Ectodermal cell (in vitro differentiated cells): ENCODE data around the gene GSTM2.
"Not testable (repeated sequence)": the region's sequence is repeated elsewhere in the genome, so short reads cannot be mapped to it uniquely, and the experiment has no call there.

Source experiments
- H3K27ac ChIP-seq: 2 replicates; pipeline ENCODE4 v1.7.0; 2013; ENCODE audit warnings: mild to moderate bottlenecking, low read depth, low read length; ENCODE audit not compliant: insufficient read depth, poor library complexity, severe bottlenecking
- H3K27me3 ChIP-seq: 2 replicates; pipeline ENCODE4 v1.7.0; 2013; ENCODE audit warnings: mild to moderate bottlenecking, low read length; ENCODE audit not compliant: insufficient read depth, control insufficient read depth, poor library complexity, severe bottlenecking
- H3K36me3 ChIP-seq: one replicate; pipeline ENCODE4 v1.7.0; 2013; ENCODE audit warnings: low read length; ENCODE audit not compliant: control insufficient read depth, insufficient read depth
- H3K4me1 ChIP-seq: one replicate; pipeline ENCODE4 v1.7.0; 2013; ENCODE audit warnings: low read length; ENCODE audit not compliant: control insufficient read depth, insufficient read depth
- H3K4me3 ChIP-seq: 2 replicates; pipeline ENCODE4 v1.7.0; 2013; ENCODE audit warnings: low read depth, low read length, control low read depth; ENCODE audit not compliant: insufficient read depth
- H3K9me3 ChIP-seq: 2 replicates; pipeline ENCODE4 v1.7.0; 2013; ENCODE audit warnings: mild to moderate bottlenecking, low read length, moderate library complexity; ENCODE audit not compliant: control insufficient read depth
- WGBS, 2 experiments: methylation state at CpG; one replicate each; pipeline ENCODE4 v1.1.7; 2013; ENCODE audit warnings: missing lambda C conversion rate in 2 of 2; 5-methylcytosine and 5-hydroxymethylcytosine counted together

Gene GSTM2

GRCh38 chr1:109660691-109661026 is 7.2 kb upstream of the GSTM2 start:
- H3K27ac ChIP-seq, H3K9me3 ChIP-seq, H3K27me3 ChIP-seq, H3K4me3 ChIP-seq, H3K36me3 ChIP-seq: not testable (repeated sequence)
- WGBS, 2 experiments, result 87 to 88% methylated on average over 2 to 4 of the region's 4 CpGs
- H3K4me1 ChIP-seq, result peaks cover 10% of the 10 kb centered on the region

DNA sequence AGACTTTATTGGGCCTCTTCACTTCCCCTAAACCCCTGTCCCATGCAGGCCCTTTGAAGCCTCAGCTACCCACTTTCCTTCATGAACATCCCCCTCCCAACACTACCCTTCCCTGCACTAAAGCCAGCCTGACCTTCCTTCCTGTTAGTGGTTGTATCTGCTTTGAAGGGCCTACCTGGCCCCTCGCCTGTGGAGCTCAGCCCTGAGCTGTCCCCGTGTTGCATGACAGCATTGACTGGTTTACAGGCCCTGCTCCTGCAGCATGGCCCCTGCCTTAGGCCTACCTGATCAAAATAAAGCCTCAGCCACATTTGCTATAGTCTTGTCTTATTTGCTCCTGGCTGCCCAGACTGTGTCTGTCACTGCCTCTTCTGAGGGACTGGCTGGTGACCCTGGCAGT is 6.5 kb upstream of the GSTM2 start:
- no peaks in the 10 kb centered on the region for H3K27me3 ChIP-seq
- H3K9me3 ChIP-seq, result no peaks in the 10 kb centered on the region
- peaks cover 7% of the 10 kb centered on the region for H3K4me1 ChIP-seq
- H3K4me3 ChIP-seq, result no peak overlapping the region
- WGBS, 2 experiments, result 80 to 95% methylated on average over 2 of the region's 2 CpGs
- H3K36me3 ChIP-seq, result no peaks in the 10 kb centered on the region
- no peak overlapping the region for H3K27ac ChIP-seq

DNA sequence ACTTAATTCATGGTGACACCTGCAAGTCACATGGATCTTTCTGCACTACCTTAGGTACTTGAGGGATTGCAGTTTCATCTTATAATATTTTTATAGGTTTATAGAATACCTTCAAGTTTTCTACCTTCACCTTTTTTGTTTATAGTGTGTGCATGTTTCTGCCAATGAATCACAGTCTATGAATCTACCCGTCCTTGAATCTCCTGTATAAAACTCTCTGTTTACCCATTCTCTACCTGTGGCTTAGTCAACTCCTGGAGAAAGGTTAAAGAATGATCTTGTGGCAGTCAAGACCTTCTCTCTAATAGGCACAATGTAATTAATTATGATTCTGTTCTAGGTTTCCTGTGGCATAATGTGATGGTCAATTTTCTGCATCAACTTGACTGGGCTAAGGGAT is 3.2 kb upstream of the GSTM2 start:
- Histone ChIP-seq H3K9me3 (no peaks in the 10 kb centered on the region), H3K27ac (no peak overlapping the region), H3K36me3 (no peaks in the 10 kb centered on the region), H3K27me3 (no peaks in the 10 kb centered on the region), H3K4me3 (no peak overlapping the region), H3K4me1 (peaks cover 5% of the 10 kb centered on the region)
- WGBS, 2 experiments, result 85% methylated on average over 1 of the region's 1 CpG; no CpG with 5 or more reads in 1 of the 2 experiments

DNA sequence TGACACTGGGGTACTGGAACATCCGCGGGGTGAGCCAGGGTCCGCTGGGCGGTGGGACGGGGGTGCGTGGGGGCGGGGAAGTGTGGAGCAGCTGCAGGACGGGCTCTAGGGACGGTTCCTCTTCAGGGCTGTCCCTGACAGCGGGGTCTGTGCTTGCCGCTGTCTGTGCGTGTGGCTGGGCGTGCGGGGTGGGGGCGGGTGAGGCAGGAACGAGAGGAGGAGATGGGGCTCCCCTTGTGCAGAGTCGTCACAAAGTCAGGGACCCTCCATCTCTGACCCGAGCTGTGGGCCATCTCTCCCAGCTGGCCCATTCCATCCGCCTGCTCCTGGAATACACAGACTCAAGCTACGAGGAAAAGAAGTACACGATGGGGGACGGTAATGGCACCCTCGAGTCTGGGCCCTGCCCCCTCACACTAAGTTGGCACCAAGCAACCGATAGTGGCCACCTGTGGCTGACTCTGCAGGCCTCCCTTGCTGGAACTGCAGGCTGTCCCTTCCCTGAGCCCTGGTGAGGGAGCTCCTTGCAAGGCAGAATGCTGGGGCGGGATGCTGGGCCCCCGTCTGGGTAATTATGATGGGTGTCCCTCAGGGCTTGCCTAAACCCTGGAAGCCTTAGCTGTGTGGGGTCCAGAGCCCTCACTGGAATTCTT is 392 bp downstream of the GSTM2 start:
- Histone ChIP-seq H3K4me3 (peak overlapping the region; percentile 41), H3K4me1 (peaks cover 5% of the 10 kb centered on the region)
- 22 to 23% methylated on average over 26 of the region's 26 CpGs for WGBS, 2 experiments

GRCh38 chr1:109669246-109669948 is 1.5 kb downstream of the GSTM2 start:
- H3K9me3 ChIP-seq, result no peaks in the 10 kb centered on the region
- no peak overlapping the region for H3K27ac ChIP-seq
- WGBS, 2 experiments, result 93 to 95% methylated on average over 22 of the region's 22 CpGs
- no peaks in the 10 kb centered on the region for H3K27me3 ChIP-seq
- no peaks in the 10 kb centered on the region for H3K36me3 ChIP-seq
- H3K4me1 ChIP-seq, result peaks cover 5% of the 10 kb centered on the region
- H3K4me3 ChIP-seq, result no peak overlapping the region

More for the DNA sequence above, 392 bp downstream of the GSTM2 start:
- Histone ChIP-seq H3K9me3 (no peaks in the 10 kb centered on the region), H3K27ac (no peak overlapping the region), H3K27me3 (no peaks in the 10 kb centered on the region), H3K36me3 (no peaks in the 10 kb centered on the region)

DNA sequence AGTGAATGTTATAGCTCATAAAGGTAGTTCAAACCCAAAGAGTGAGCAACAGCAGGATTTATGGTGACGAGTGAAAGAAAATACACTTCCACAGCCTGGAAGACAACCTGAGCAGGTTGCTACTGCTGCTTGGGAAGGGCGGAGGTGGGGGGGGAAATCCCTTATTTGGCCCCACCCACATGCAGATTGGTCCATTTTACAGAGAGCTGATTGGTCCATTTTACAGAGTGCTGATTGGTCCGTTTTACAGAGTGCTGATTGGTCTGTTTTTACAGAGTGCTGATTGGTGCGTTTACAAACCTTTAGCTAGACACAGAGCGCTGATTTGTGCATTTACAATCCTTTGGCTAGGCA is 2.1 kb downstream of the GSTM2 start:
- H3K9me3 ChIP-seq, H3K36me3 ChIP-seq, H3K27ac ChIP-seq, H3K27me3 ChIP-seq, H3K4me1 ChIP-seq, H3K4me3 ChIP-seq: not testable (repeated sequence)
- WGBS, 2 experiments, result 89 to 90% methylated on average over 4 of the region's 5 CpGs

DNA sequence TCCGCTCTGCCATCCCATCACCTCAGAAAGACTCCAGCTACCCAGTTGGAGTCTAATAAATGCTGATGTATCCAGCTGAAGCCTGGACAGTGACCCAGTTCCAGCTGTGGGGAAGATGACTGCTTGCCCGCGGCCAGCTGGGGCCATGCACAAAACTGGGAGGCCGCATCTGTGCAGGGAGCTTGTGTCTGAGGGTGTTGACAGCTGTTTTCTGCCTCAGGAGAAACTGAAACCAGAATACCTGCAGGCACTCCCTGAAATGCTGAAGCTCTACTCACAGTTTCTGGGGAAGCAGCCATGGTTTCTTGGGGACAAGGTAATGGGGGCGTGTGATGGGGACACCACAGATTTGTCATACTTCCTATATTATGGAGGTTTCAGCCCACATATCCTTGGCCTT is 3.2 kb downstream of the GSTM2 start:
- no peaks in the 10 kb centered on the region for H3K27me3 ChIP-seq
- no peak overlapping the region for H3K4me3 ChIP-seq
- 93 to 95% methylated on average over 5 of the region's 5 CpGs for WGBS, 2 experiments
- peaks cover 5% of the 10 kb centered on the region for H3K4me1 ChIP-seq
- no peaks in the 10 kb centered on the region for H3K36me3 ChIP-seq
- no peaks in the 10 kb centered on the region for H3K9me3 ChIP-seq
- no peak overlapping the region for H3K27ac ChIP-seq

DNA sequence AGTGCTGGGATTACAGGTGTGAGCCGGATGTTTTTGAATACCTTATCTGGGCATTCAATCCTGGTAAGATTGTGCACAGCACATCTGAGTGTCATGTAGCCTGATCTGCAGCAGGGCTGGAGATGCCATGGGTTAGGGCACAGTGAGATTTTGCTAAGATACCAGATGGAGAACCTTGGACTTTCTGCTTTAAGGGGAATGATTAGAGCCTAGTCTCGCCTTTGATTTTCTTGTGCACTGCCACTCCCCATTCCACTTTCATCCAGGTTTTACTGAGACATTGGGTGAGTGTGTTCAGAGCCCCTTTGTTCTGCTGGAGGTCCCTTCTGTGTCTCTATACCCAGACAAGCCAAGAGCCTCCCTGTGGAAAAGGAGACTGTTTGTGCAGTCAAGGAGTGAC is 6.0 kb downstream of the GSTM2 start:
- not testable (repeated sequence) for H3K4me1 ChIP-seq, H3K9me3 ChIP-seq, H3K4me3 ChIP-seq, H3K27ac ChIP-seq, H3K27me3 ChIP-seq, H3K36me3 ChIP-seq
- 77 to 85% methylated on average over 2 of the region's 2 CpGs for WGBS, 2 experiments

DNA sequence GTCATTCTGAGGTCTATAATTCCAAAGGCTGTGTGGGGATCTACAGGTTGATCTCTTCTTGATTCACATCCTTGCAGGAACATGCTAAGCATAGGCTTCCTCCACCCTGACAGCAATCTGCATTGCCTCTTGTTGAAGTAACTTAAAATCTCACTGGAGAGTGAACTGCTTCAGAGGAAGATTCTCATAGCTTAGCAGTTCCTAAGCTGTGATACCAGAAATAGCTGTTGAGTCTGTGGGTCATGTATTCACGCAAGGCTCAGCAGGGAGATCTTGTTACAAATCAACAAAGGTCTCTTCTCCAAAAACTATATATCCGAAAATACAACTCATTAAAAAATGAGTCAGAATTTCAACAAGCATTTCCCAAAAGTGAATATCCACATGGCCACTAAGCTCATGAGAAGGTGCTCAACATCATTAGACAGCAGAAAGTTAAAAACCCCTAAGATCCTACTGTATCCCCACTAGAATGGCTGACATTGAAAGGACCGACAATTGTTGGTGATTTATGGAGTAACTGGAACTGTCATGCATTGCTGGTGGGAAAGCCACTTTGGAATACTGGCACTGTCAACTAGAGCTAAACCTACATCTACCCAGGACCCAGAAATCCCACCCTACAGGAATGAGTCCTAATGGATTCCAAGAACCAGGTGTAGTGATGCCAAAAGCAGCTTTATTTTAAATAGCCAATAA is 9.0 kb downstream of the GSTM2 start:
- H3K9me3 ChIP-seq, H3K4me3 ChIP-seq, H3K27ac ChIP-seq, H3K27me3 ChIP-seq, H3K36me3 ChIP-seq, H3K4me1 ChIP-seq: not testable (repeated sequence)
- WGBS, 2 experiments, result 86 to 87% methylated on average over 2 of the region's 3 CpGs

DNA sequence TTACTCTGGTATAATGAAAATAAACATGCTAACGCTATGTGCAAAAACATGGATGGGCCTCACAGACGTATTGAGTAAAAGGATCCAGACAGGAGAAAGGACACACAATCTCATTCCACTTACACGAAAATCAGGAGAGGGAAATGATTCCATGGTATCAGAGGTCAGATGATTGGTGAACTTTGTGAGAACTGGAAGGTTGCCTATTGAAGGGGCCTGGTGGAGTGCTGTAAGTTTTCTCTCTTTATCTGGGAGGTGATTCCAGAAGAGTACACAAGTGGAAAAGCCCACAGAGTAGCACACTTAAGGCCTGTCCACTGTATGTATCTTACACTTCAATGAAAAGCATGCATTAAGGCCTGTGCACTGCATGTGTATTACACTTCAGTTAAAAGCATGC is 9.6 kb downstream of the GSTM2 start:
- Histone ChIP-seq H3K36me3 (no peaks in the 10 kb centered on the region), H3K9me3 (no peaks in the 10 kb centered on the region), H3K27me3 (no peaks in the 10 kb centered on the region), H3K4me3 (no peak overlapping the region), H3K27ac (no peak overlapping the region), H3K4me1 (no peaks in the 10 kb centered on the region)
- 85 to 99% methylated on average over 3 of the region's 3 CpGs for WGBS, 2 experiments
